Stimulated activated CD4-positive, alpha-beta T cell treated with anti-CD3 and anti-CD28 coated beads, Interleukin-15, amount 100 ng/mL, for 48 hours (primary cell): Measurements from ENCODE around the gene EGLN3.
"Not testable (repeated sequence)": the region's sequence is repeated elsewhere in the genome, so short reads cannot be mapped to it uniquely, and the experiment has no call there.

Experiments
- DNase-seq, 2 donors: peaks; one replicate each; pipeline ENCODE4 v3.0.0-alpha.2; 2020; ENCODE audit warnings: low read depth in 2 of 2

EGLN3 gene

DNA sequence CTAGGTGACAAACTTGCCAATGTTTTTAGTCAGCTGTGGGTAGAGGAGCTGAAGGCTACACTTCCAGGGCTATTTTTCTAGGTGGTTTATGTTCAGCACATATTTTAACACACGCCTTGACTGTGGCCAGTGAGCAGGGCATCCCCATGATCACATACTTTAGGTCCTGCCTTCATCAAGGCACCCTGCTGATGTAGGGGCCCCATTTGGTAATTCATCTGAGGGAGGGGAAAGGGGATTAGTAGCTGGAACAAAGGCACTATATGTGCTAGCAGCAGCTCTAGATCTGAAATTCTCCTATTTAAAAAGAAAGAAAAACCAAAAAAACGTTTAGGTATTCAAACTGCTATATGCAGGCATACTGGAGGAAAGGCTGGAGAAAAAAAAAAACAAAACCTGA lies 14.5 kb downstream of the EGLN3 start:
- DNase-seq = no peak

DNA sequence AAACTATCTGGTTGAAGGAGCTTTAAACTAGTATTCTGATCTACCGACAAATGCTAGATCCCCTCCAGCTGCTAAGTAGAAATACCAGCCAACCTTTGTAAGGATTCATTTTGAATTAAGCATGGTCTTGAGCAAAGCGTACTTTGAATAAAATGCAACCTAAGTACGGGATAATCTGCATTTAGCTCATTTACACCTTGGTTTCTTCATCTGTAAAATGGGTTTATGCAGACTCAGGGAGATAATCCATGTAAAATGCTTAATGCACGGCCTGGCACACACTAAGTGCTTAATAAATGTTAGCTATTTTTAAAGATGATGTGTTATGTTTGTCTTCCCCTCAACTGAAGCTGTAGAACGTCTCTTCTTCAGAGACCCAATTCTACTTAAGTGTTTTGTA lies 15.9 kb downstream of the EGLN3 start:
- no peak for DNase-seq

DNA sequence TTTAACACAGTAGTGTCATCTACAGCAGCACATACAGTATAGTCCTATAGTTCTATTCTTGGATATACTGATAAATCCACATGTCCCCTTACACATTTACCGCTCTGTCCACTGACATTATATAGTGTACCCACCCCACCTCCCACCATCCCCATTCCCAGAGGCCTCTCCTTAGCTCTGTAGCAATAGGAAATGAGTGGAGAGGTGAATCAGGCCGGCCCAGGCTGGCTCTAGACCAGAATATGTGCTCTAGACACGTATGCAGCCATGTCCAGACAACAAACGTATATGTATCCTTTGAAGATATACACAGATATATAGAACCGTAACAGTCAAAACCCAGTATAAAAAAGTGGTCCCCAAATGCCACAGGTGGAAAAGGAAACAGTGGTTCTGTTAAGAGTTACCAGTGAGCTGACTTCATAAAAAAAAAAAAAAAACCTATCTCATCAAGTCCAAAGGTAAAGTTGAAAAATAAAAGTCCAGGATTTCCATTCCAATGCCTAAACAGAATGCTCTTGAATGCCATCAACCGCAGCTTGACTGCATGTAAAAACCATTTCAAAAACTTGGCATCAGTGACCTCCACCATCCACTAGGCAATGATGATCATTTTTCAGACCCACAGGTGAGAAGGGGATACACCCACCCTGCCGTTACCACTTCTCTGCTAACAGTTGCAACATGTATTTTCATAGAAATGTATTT lies 16.7 kb downstream of the EGLN3 start:
- no peak for DNase-seq

DNA sequence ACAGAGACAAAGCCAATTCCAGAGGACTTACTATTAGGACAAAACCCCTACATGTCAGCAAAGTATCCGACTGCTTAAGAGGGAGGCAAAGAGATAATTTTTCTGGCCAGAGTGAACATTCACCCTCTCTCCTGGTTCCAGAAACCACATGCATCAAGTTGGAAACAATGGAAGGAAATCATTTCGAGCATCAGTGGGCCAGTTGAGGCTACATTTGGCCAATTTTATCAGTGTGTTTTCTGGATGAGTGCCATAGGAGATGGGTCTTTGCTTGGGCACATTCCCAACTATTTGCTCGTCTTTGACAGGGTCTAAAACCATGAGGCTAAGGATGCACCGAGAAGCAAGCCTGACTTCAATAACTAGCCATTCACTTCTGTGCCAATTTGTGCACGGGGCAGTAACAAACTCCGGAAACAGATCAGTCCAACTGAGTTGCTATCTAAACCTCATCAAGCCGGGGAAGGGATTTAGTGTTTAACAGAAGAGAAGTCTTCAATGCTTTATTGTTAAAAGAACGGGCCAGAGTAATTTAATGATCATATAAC lies 17.4 kb downstream of the EGLN3 start:
- DNase-seq = no peak

DNA sequence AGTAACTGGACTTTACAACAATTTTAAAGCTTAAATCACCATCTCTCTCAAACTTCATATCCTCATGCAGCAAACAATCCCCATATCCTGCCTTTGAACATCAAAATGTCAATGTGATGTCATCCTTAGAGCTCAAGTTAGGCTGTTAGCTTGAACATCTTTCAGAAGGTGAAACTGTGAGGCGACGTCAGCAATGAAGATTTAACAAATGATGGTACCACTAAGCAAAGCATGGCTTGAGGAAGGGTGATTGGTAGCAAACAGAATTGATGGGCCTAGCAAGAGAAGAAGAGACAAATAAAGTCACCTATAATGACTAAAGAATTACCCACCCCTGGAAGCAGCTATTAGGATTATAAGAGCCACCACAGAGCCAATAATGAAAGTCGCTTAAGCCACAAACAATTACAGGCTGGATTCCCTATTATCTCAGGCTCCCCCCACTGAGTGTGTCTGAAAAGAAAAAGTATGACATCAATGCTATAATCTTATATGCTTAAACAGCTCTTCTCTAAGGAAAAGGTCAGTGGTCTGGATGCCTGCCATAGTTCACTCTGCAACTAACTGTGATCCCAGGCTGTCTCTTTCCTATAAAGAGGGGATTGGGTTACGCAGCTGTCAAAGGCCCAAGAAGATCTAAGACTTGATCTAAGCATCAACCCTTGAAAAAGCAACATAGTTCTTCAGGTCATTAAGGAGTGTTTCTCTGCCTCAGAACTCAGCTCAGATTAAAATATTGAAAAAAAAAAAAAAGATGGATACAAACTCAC lies 18.1 kb downstream of the EGLN3 start:
- DNase-seq = no peak

DNA sequence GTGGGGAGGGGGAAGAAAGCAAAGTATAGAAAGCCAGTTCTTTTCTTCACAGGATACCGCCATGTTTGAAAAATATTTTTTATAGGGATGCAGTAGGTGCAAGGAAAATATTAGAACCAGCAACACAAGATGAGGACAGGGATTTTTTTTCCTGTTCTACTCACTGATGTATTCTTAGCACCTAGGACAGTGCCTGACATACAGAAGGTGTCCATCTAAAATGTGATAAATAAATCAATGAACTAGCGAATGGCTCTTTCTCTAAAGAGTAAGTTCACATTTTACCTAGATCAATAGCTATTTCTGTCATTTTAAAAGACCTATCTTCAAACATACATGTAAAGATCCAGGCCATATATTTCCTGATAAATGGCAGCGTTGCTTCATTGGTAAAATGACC lies 18.8 kb downstream of the EGLN3 start:
- DNase-seq = no peak

DNA sequence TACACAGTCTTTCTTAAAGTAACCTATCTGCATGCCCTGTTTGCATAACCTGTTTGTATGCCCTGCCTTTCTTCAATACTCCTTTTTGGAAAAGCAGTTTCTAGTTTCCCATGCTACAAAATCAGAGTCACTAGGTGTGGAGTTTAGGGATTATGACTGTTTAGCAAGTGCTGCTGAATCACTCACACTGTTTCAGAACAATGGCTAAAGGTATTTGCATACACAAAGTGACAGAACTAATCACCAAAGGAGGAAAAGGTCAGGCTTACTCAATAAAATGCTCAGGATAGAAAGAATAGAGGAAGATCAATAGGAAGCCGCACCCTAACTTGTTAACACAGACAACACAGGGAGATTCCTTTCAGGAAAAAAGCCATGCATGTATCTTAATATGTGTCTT lies 19.4 kb downstream of the EGLN3 start:
- DNase-seq = no peak

DNA sequence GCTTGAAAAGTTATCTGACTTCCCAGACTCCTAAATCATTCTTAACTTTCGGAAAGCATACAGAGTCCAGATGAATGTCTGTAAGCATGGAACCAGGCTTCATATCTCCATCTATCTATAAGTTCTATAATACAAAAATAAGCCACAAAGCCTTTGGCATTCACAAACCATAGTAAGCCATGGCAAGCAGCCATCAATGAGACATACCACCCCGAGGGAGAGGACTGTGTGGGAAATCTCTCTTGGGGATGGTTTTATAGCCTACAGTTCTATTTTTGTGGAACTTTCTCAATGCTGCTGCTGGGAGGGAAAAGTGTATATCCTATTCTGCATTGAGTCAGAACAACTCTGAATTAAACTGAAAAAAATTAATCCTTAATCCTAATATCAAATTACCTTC lies 20.4 kb downstream of the EGLN3 start:
- DNase-seq = no peak

DNA sequence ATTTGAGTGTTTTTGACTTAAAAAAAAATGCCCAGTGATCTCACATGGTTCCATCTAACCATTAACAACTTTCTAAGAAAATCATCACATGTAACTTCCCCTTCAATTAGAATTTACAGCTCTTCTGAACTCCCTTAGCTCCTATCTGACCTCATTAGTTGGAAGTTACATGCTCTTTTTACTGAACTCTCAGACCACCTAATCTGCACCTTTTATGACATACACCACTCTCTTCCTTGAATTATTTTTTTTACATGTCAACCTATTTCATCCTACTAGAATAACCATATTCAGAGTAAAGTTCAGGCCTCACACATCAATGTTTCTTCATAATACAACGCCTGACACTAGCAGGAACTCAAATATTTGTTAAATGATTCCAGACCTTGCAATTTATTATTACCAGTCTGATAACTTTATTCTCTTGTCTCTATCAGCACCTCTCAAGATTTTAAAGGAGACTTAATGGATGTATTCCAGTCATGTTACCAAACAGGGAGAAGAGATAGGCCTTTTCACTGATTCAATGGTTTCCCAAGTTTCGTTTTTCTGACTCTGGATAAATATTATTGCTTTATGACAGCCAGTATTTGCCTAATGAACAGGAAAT lies 21.0 kb downstream of the EGLN3 start:
- DNase-seq = no peak

DNA sequence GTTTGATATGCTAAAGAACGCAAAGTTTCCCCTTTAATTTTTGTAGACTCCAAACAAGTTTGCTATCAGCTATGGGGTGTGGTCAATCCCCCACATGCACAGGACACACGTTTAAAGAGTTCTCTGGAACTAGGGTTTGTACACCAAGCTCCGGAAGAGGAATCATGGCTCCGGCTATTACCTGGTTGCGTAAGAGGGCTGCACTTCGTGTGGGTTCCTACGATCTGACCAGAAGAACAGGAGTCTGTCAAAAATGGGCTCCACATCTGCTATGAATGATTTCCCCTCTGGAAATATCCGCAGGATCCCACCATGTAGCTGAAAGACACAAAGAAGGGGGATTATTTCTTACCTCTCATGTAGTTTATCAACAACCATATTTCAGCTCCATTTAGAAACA lies 22.0 kb downstream of the EGLN3 start:
- DNase-seq = no peak

DNA sequence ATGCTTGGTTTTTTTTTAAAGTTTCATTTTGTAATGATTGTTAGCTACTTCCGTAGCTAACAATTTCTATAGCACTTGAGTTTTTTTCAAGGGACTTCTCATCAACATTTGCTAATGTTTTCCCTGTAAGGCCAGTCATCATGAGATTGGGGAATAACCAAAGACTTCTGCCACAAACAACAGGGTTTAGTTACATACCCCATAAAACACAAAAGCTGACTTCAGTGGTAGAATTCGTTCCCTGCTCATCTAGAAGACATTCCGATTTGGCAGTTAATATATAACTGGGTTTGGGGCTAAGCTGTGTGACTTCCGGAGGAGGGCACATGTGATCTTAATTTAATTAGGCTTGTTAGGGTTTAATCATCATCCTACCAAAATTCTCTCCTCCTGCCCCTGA lies 22.9 kb downstream of the EGLN3 start:
- no peak for DNase-seq

DNA sequence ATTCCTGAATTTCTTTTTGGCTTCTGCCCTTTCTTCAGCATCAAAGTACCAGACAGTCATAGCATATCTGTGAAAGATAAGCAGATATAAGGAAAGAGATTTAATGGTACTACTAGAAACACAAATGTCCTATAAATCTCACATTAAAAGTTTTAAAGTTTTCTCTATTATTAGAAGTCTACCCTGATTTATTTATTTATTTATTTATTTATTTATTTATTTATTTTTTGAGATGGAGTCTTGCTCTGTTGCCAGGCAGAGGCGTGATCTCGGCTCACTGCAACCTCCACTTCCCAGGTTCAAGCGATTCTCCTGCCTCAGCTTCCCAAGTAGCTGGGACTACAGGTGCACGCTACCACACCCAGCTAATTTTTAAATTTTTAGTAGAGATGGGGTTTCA lies 23.9 kb downstream of the EGLN3 start:
- DNase-seq = not testable (repeated sequence)

DNA sequence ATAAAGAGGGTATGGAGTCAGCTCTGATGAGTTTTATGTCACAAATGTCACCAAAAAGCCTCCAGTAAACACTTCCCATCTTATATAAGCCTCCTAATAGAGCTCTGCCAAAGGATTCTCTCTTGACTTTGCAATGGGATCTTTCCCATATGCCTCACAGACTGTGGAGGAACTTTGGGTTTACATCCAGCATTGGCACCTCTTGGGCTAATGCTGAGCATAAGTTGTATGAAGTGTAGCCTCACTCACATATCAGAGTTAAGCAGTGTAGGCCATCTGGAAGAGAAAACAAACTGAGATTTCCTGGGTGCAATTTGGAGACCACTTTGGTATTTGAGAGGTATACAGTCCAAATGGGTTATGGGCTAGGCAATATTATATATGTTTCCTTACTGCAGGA lies 24.9 kb downstream of the EGLN3 start:
- no peak for DNase-seq

DNA sequence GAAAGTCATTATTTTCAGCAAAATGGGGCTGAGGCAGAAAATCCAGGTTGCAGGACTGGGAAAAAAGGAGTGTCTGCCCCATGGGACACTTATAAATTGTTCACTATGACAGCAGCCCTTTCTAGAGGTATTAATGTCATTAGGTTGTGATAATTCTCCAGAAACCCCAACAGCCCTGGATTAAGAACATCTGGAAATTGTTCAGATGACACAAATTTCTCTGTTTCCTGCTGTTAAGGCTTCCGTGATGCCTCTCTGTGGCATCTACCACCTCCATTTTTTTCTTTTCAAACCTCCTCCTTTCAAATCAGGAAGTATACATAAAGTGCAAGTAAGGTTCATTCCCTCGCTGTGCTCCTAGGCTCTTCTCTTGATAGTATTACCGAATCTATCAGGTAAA lies 25.6 kb downstream of the EGLN3 start:
- no peak for DNase-seq

DNA sequence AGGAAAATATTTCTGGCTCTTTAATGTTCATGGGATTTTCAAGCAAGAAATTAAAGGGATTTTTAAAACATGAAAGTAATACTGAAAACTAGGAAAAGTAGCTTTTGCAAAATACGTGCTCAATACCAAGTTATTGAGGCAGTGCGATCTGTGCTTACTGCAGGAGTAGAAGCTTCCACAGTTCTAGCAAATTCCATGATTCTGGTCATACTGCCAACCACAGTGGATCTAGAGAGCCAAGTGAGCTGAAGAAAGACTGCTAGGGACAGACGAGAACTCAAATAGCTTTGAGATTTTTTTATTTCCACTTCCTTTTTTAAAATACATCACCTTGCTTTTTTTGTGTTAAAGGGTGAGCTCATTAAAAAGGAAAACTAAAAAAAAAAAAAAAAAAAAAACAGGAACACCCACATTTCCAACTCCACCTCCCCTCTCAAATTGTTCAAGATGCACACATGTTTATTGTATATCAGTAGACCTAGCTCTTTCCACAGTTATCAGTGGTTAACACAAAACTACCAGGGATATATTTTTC lies 26.2 kb downstream of the EGLN3 start:
- no peak for DNase-seq

DNA sequence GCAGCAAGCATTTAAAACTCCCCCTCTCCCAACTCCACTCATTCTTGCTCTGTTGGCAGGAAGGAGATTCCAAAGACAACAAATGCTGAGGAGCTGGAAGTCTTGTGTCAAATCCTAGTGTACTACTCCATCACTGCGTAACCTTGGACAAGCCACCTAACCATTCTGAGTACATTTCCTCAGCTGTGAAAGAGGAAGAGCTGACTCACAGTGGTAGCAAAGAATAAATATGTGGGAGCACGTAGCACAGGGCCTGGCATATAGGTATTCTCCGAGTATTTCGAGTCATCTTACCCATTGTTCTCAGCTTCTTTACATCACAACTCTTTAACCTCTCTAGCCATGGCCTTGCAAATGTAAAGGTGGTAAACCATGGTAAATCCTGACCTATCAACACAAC lies 28.7 kb downstream of the EGLN3 start:
- DNase-seq = no peak

DNA sequence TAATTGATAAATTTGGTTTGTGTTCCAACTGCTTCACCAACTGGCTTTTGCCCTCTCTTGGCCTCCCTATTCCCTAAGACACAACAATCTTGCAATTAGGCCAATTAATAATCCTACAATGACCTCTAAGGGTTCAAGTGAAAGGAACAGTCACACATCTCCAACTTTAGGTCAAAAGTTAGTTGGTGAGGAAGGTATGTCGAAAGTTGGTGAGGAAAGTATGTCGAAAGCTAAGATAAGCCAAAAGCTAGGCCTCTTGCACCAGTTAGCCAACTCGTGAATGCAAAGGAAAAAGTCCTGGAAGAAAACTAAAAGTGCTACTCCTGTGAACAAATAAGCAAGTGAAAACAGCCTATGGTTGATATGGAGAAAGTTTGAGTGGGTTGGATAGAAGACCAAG lies 32.6 kb downstream of the EGLN3 start:
- DNase-seq = no peak

DNA sequence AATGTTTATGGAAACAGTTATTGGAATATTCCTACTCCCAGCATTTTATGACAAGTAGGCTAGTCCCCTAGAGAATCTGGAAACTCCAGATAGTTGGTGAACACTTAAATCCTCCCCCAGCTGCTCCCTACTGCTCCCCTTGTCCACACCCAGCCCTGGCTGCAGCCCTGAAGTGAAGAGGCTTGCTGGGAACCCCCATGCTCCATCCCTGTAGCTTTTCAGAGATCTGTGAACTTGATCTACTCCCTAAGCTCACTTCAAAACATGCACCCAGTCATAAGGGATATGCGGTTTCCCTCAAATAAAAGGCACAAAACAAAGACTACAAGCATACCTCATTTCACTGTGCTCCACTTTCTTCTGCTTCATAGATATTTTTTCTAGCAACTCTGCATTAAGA lies 33.2 kb downstream of the EGLN3 start:
- DNase-seq = no peak

DNA sequence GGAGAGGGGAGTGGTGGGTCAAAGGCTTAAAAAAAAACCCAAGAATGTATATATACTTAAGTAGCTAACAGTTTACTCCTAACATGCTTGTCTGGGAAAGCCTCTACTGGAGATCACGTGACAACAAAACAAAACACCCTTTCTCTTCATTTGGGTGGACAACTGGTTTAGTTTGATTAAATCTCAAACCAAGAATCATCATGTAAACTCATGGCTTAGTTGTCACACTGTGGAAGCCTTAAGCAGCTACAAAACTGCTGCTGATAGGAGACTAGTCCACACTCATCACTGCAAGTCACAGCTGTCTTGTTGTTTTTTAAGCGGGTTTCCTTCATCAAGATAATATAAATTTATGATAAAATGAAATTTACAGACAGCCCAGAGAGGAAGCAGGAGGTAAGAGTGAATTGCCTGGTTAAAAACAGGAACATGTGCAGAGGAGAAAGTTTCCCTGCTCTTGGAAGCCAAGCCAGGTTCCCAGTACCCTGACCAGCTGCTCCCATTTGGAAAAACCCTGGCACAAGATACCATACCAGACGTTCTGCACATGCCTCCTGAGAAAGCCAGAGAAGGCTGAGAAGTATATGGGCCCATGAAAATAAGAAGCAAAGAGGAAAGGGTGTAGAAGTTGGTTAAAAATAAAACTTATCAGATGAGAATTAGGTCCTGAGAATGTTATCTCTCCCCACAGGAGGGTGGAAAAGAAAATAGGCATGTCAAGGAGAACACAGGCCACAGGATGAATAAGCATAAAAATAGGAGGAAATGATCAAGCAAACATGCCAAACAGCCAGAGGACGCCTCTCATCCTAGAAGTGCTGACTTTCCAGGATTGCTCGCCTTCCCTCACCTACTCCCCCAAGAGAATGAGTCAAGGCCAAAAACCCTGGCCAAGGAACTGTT lies 34.0 kb downstream of the EGLN3 start:
- DNase-seq = no peak

DNA sequence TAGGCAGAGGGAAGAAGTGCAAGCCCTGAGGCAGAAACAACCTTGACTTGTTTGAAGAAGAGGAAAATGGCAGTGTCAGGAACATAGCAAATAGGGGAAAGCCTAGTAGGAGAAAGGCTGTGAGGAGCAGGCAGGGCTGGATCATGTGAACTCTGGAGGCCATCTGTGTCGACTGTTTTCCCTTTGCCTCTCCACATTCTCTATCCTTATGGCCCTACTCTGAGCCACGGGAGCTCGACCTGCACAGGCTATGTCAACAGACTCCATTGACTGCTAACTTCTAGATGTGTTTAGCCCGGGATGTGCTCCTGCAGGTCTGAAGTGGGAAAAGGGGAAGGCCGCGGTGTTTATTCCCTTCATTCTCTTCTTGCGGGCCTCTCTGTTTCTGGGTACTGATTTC lies 35.2 kb downstream of the EGLN3 start:
- DNase-seq = no peak

DNA sequence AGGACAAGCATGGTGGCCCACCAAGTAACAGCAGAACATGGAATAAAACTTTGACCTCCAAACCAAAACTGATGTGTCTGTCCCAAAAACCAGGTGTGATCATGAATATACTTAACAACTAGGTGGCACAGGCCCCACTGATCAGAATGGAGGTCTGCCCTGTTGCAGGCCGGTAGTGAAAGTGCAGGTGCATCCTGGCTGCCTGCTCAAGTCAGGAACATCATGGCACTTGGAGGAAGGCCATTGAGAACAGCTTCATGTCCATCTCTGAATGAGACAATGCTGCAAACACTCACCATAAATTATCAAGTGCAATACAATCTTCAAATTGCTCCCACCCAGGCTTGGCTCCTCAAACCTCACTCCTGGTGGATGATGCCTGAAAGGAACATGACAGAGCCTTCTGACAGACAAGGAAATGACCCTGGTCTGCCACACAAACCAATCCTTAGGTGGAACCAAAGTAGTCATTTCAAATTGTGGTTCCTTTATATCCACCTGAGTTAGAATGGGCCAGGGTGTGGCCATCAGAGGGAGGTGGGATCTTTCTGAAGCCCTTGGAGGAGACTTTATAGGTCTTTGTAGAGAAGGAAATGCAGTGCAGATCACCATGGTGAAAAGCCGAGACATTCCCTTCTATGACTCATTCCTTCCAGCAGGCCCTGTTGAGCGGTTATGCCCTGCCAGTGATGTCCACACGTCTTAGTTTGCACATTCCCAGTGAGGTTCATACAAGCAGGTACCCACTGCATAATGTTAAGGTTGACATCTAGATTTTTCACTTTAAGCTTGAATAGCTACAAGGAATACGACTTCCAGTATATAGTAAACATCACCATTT lies 36.0 kb downstream of the EGLN3 start:
- no peak for DNase-seq
